ENCODE measurements around the gene RREB1. TPM values are rescaled to one million over a fixed set of nuclear protein-coding genes. Genes with fewer than 3 reads are reported as not detected.

The RREB1 gene
- total RNA-seq, 1 experiment from 2014 or later: 30.7 TPM

- ATAC-seq: peak; percentile 48; the same call in 1 of the 2 replicates
- H3K4me3 ChIP-seq (ENCODE audit: low read depth in 2 of 2, low read length in 2 of 2): no peak overlapping the region
- ChIA-PET POLR2A (interaction anchor here (0.6 to 0.9 kb wide), 4 partner anchors 9 to 592 kb away, joined by 3 to 8 read pairs (median 4); no protein-coding TSS in a partner anchor), CTCF (no interaction called here)
- no TSS peak for BruUV-seq (replicated peaks)
- in situ Hi-C loops (cut with HindIII; ENCODE audit: low pct_unique_long_range_greater_than_20kb, low sequenced_read_pairs) (no loop called here), intact Hi-C loops (cut with micrococcal nuclease; ENCODE audit: unreplicated experiment) (no loop called here)
- peaks cover 59% of the 10 kb centered on the region for H3K4me1 ChIP-seq (ENCODE audit: control insufficient read depth, insufficient read depth, low read length)
- TF ChIP-seq REST (IDR thresholded peaks at IDR 0.05; ENCODE audit: insufficient read depth in 1 of 2, low read depth in 2 of 2, low read length in 1 of 2): no peak
- no peak for DNase-seq (ENCODE audit: low read depth, low spot score)
- no peaks in the 10 kb centered on the region for H3K27me3 ChIP-seq (ENCODE audit: control insufficient read depth, insufficient read depth, low read length)
- no peaks in the 10 kb centered on the region for H3K36me3 ChIP-seq (ENCODE audit: control insufficient read depth, insufficient read depth, low read length)
- H3K9me3 ChIP-seq (ENCODE audit: control insufficient read depth, insufficient read depth, low read depth, low read length): no peaks in the 10 kb centered on the region
- H3K27ac ChIP-seq (ENCODE audit: low read length): peak overlapping the region; percentile 14; the same call in 1 of the 2 replicates
Measured at GRCh38 chr6:7145885-7146828, 38.4 kb downstream of the RREB1 start.

- no peak overlapping the region for H3K4me3 ChIP-seq (ENCODE audit: low read depth in 2 of 2, low read length in 2 of 2)
- peaks cover 59% of the 10 kb centered on the region for H3K4me1 ChIP-seq (ENCODE audit: control insufficient read depth, insufficient read depth, low read length)
- intact Hi-C loops (cut with micrococcal nuclease; ENCODE audit: unreplicated experiment): no loop called here
- H3K36me3 ChIP-seq (ENCODE audit: control insufficient read depth, insufficient read depth, low read length): no peaks in the 10 kb centered on the region
- ChIA-PET CTCF (no interaction called here), POLR2A (interaction anchor here (0.6 to 0.9 kb wide), 4 partner anchors 10 to 456 kb away, joined by 3 to 8 read pairs (median 4); no protein-coding TSS in a partner anchor)
- no peaks in the 10 kb centered on the region for H3K9me3 ChIP-seq (ENCODE audit: control insufficient read depth, insufficient read depth, low read depth, low read length)
- BruUV-seq (replicated peaks): no TSS peak
- in situ Hi-C loops (cut with HindIII; ENCODE audit: low pct_unique_long_range_greater_than_20kb, low sequenced_read_pairs): no loop called here
- DNase-seq (ENCODE audit: low read depth, low spot score) (no peak), ATAC-seq (no peak)
- peak overlapping the region; percentile 26; the same call in 1 of the 2 replicates for H3K27ac ChIP-seq (ENCODE audit: low read length)
- TF ChIP-seq POLR2AphosphoS5 (IDR thresholded peaks at IDR 0.05; ENCODE audit: low read depth, low read length): no peak
- no peak for TF ChIP-seq SIN3A (IDR thresholded peaks at IDR 0.05; ENCODE audit: borderline replicate concordance, insufficient read depth, low read depth, low read length)
- no peak for TF ChIP-seq CTCF (IDR thresholded peaks at IDR 0.05)
- no peak for TF ChIP-seq REST (IDR thresholded peaks at IDR 0.05; ENCODE audit: insufficient read depth in 1 of 2, low read depth in 2 of 2, low read length in 1 of 2)
- H3K27me3 ChIP-seq (ENCODE audit: control insufficient read depth, insufficient read depth, low read length): no peaks in the 10 kb centered on the region
Measured at GRCh38 chr6:7147051-7147671, 39.4 kb downstream of the RREB1 start.
